Transverse colon (tissue), 4 donors: Measurements from ENCODE around the gene VPS13D.

Experiments
- CTCF ChIP-seq, 5 experiments: fragments of 200-600 bp in 3 of 5; fragments of 450-650 bp in 2 of 5; sonication (generic) in 3 of 5; IDR thresholded peaks; 1 replicate in 2 of 5; 2 replicates in 3 of 5; pipeline ENCODE4 v1.5.1; 2016 to 2017; ENCODE audit warnings: antibody characterized with exemption in 5 of 5, inconsistent platforms in 3 of 5, mild to moderate bottlenecking in 2 of 5, moderate library complexity in 1 of 5
- POLR2A ChIP-seq: fragments of 450-650 bp; IDR thresholded peaks from one replicate; pipeline ENCODE4 v1.6.1; 2016; ENCODE audit warnings: antibody characterized with exemption, mild to moderate bottlenecking, moderate library complexity
- POLR2AphosphoS5 ChIP-seq, 3 donors: sonication (generic); formaldehyde crosslinking; IDR thresholded peaks; one replicate each; pipeline ENCODE4 v1.6.1; 2016; ENCODE audit warnings: antibody characterized with exemption in 3 of 3

- TF ChIP-seq POLR2A, result no peak
- TF ChIP-seq CTCF (IDR thresholded peaks at IDR 0.05), result no peak
- no peak for TF ChIP-seq POLR2AphosphoS5 (IDR thresholded peaks at IDR 0.05)
These were observed 313.9 kb downstream of the VPS13D start for GRCh38 chr1:12543740-12544154.
